OCI-LY1 (cell line): ENCODE data around the gene YEATS2.

Experiments
- H2AFZ ChIP-seq: fragments of 200-600 bp; sonication (generic), shearing (Covaris generic); 2 replicates; pipeline ENCODE4 v1.6.0; 2014; ENCODE audit warnings: antibody characterized with exemption, mild to moderate bottlenecking, low read length
- H3F3A ChIP-seq: fragments of 200-600 bp; sonication (generic), shearing (Covaris generic); 2 replicates; pipeline ENCODE4 v1.6.0; 2014; ENCODE audit warnings: mild to moderate bottlenecking, antibody characterized with exemption, low read length, moderate library complexity; ENCODE audit not compliant: insufficient read depth
- H3K27ac ChIP-seq: fragments of 200-600 bp; sonication (generic); 2 replicates; pipeline ENCODE4 v1.5.1; 2014; ENCODE audit warnings: low read length, mixed run types, mild to moderate bottlenecking, low read depth; ENCODE audit not compliant: poor library complexity, severe bottlenecking
- H3K27me3 ChIP-seq: fragments of 200-600 bp; sonication (generic); 2 replicates; pipeline ENCODE4 v1.6.0; 2014; ENCODE audit warnings: antibody characterized with exemption, mild to moderate bottlenecking, low read length, moderate library complexity; ENCODE audit not compliant: insufficient read depth
- H3K36me3 ChIP-seq: fragments of 200-600 bp; sonication (generic); 2 replicates; pipeline ENCODE4 v1.6.1; 2014; ENCODE audit warnings: mild to moderate bottlenecking, antibody characterized with exemption, low read length, moderate library complexity, mixed read lengths; ENCODE audit not compliant: insufficient read depth
- H3K4me1 ChIP-seq: fragments of 200-600 bp; sonication (generic); 2 replicates; pipeline ENCODE4 v1.5.1; 2014; ENCODE audit warnings: mild to moderate bottlenecking, low read length, moderate library complexity; ENCODE audit not compliant: insufficient read depth, severe bottlenecking
- H3K4me2 ChIP-seq: fragments of 200-600 bp; sonication (generic), shearing (Covaris generic); 2 replicates; pipeline ENCODE4 v1.6.1; 2014; ENCODE audit warnings: low read length
- H3K4me3 ChIP-seq: fragments of 200-600 bp; sonication (generic); 2 replicates; pipeline ENCODE4 v1.5.1; 2014; ENCODE audit warnings: low read length, low read depth, mild to moderate bottlenecking, mixed read lengths; ENCODE audit not compliant: poor library complexity, severe bottlenecking
- H3K79me2 ChIP-seq: fragments of 200-600 bp; shearing (Covaris generic); 2 replicates; pipeline ENCODE4 v1.6.1; 2016; ENCODE audit warnings: mixed run types, low read length, mixed read lengths; ENCODE audit not compliant: insufficient read depth
- H3K9ac ChIP-seq: fragments of 200-600 bp; sonication (generic), shearing (Covaris generic); 2 replicates; pipeline ENCODE4 v1.6.1; 2014; ENCODE audit warnings: mild to moderate bottlenecking, low read length, mixed read lengths
- H3K9me2 ChIP-seq: fragments of 200-600 bp; sonication (generic), shearing (Covaris generic); 2 replicates; pipeline ENCODE4 v1.6.1; 2014; ENCODE audit warnings: low read depth, mild to moderate bottlenecking, low read length, mixed read lengths
- H3K9me3 ChIP-seq: fragments of 200-600 bp; shearing (Covaris generic); 2 replicates; pipeline ENCODE4 v1.6.1; 2014; ENCODE audit warnings: low read length, mixed read lengths
- H4K20me1 ChIP-seq: fragments of 200-600 bp; sonication (generic), shearing (Covaris generic); 2 replicates; pipeline ENCODE4 v1.6.0; 2016; ENCODE audit warnings: mild to moderate bottlenecking, low read length; ENCODE audit not compliant: insufficient read depth
- CTCF ChIP-seq: fragments of 200-600 bp; sonication (generic), shearing (Covaris generic); IDR thresholded peaks from 2 replicates; pipeline ENCODE4 v1.5.1; 2017; ENCODE audit warnings: mild to moderate bottlenecking, antibody characterized with exemption, low read length, moderate library complexity, mixed read lengths
- EZH2 ChIP-seq: fragments of 200-600 bp; sonication (generic), shearing (Covaris generic); IDR thresholded peaks from 2 replicates; pipeline ENCODE4 v1.8.0; 2017; ENCODE audit warnings: borderline replicate concordance, mixed run types, mild to moderate bottlenecking, antibody characterized with exemption, low read length, moderate library complexity, mixed read lengths

The YEATS2 gene

GRCh38 chr3:183745300-183746098 lies 47.9 kb downstream of the YEATS2 start:
- Histone ChIP-seq H3K9me2 (no peaks in the 10 kb centered on the region), H3K9me3 (no peaks in the 10 kb centered on the region), H3K79me2 (no peaks in the 10 kb centered on the region), H3K9ac (no peak overlapping the region), H3K27ac (no peak overlapping the region), H3K36me3 (peaks cover 94% of the 10 kb centered on the region), H3F3A (0 out of 2 replicates have a peak, but pooled peaks cover 4% of the 10 kb centered on the region), H3K4me1 (no peaks in the 10 kb centered on the region), H4K20me1 (no peaks in the 10 kb centered on the region), H3K4me3 (no peak overlapping the region), H3K4me2 (no peak overlapping the region), H3K27me3 (no peaks in the 10 kb centered on the region), H2AFZ (no peak overlapping the region)
- TF ChIP-seq EZH2, result no peak
- no peak for TF ChIP-seq CTCF

DNA sequence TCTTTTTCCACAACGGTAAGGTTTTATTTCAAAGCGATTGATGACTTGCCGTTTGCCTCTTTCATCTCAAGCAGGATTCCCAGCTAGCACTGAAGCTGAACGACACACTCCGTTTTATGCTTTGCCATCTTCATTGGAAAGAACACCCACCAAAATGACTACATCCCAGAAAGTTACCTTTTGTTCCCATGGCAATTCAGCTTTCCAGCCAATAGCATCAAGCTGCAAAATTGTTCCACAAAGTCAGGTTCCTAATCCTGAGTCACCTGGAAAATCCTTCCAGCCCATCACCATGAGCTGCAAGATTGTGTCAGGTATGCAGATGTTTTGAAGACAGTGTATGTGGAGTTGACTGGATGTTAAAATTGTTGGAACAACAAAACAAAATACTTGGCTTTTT lies 56.5 kb downstream of the YEATS2 start:
- Histone ChIP-seq H3F3A (no peaks in the 10 kb centered on the region), H3K9ac (no peak overlapping the region), H3K4me3 (no peak overlapping the region), H3K4me2 (no peak overlapping the region), H3K27ac (no peak overlapping the region), H3K79me2 (no peaks in the 10 kb centered on the region; the same call in 1 of the 2 replicates), H3K9me3 (no peaks in the 10 kb centered on the region), H4K20me1 (no peaks in the 10 kb centered on the region), H3K4me1 (no peaks in the 10 kb centered on the region), H3K27me3 (no peaks in the 10 kb centered on the region), H2AFZ (no peak overlapping the region), H3K9me2 (no peaks in the 10 kb centered on the region), H3K36me3 (peaks cover 90% of the 10 kb centered on the region)
- TF ChIP-seq EZH2 (no peak), CTCF (no peak)

- Histone ChIP-seq H4K20me1 (no peaks in the 10 kb centered on the region), H3K9me3 (no peaks in the 10 kb centered on the region), H3K27ac (no peak overlapping the region), H3K4me3 (no peak overlapping the region), H3F3A (peaks cover 10% of the 10 kb centered on the region; the same call in 1 of the 2 replicates), H3K79me2 (no peaks in the 10 kb centered on the region), H3K36me3 (peaks cover 80% of the 10 kb centered on the region), H2AFZ (no peak overlapping the region), H3K4me2 (no peak overlapping the region), H3K27me3 (no peaks in the 10 kb centered on the region), H3K4me1 (peaks cover 5% of the 10 kb centered on the region), H3K9me2 (no peaks in the 10 kb centered on the region), H3K9ac (no peak overlapping the region)
- TF ChIP-seq EZH2 (no peak), CTCF (no peak)
Observed at GRCh38 chr3:183762304-183762703, 64.7 kb downstream of the YEATS2 start.
